Sciatic nerve (tissue), 2 donors: ENCODE results near the gene AMOTL1. TPM values are rescaled to one million over a fixed set of nuclear protein-coding genes. Genes with fewer than 3 reads are reported as not detected.
"Not testable (repeated sequence)": the region's sequence is repeated elsewhere in the genome, so short reads cannot be mapped to it uniquely, and the experiment has no call there.

Experiments used
- ATAC-seq: fragments of 200-7000 bp; cut with Tn5 transposase; one replicate; pipeline ENCODE4 v1.9.1; 2020; ENCODE audit warnings: mild to moderate bottlenecking, moderate library complexity
- DNase-seq: peaks from one replicate; pipeline ENCODE4 v3.0.0-alpha.2; 2020; ENCODE audit warnings: low spot score
- intact Hi-C: fragments of 100-400 bp; cut with DNase I; formaldehyde crosslinking; loops from one replicate; pipeline ENCODE4 v1.14.2; 2022
- total RNA-seq: library from RNA; stranded (reverse); fragmentation: NEBNext Ultra II Directional; extraction: Animal tissue kit (Norgen Biotek cat#: 25700); gene quantifications from one replicate; pipeline ENCODE4 v1.2.1, GENCODE V29; 2021
- donor health status: DM: no; HTN: no; CAD: no.
- donor health status: DM: no; HTN: no; CAD: no.

Gene AMOTL1
- total RNA-seq, 1 donor from 2014 or later, result 75.6 TPM

- DNase-seq, result no peak
- ATAC-seq, result no peak
- intact Hi-C loops, result no loop called here
These were observed 19.6 kb downstream of the AMOTL1 start for GRCh38 chr11:94787801-94788200.

GRCh38 chr11:94788396-94788795 lies 20.2 kb downstream of the AMOTL1 start:
- no peak for ATAC-seq
- DNase-seq, result no peak
- intact Hi-C loops, result no loop called here

GRCh38 chr11:94790197-94790596 lies 22.0 kb downstream of the AMOTL1 start:
- intact Hi-C loops, result no loop called here
- ATAC-seq (no peak), DNase-seq (no peak)

GRCh38 chr11:94790661-94791180 lies 22.6 kb downstream of the AMOTL1 start:
- intact Hi-C loops, result no loop called here
- DNase-seq, result no peak
- ATAC-seq, result no peak

DNA sequence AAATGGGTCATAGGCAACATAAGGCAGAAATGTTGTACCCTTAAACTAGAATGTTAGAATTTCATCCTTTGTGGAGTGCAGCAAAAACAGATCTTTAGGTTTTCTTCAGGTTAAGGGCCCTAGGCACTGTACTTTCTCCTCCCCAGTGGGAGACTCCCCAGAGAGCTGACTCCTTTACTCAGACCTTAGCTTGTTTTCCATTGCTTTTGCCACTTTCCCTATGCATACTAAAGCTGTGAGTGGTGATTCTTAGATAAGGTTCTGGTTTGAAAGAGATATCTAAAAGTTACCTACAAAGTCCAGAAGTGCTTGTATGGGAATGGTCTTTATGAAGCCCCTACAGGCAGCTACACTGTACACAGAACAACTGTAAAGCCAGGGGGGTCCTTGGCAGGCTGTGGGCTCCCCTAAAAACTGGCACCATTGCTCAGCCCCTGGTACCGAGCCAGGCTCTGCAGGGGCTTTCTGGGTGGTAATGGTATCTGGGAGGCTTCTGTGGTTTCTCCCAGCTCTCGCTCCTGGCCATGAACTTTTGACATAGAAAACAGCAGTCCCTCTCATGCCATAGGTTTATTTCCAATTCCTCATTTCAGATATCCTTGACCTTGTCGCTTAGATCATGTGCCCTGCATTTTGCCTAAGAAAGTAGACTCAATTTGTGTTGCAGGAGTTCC lies 23.2 kb downstream of the AMOTL1 start:
- DNase-seq, result no peak
- intact Hi-C loops, result no loop called here
- no peak for ATAC-seq

- DNase-seq, ATAC-seq, intact Hi-C loops: not testable (repeated sequence)
These were observed 23.8 kb downstream of the AMOTL1 start for GRCh38 chr11:94791942-94792341.

DNA sequence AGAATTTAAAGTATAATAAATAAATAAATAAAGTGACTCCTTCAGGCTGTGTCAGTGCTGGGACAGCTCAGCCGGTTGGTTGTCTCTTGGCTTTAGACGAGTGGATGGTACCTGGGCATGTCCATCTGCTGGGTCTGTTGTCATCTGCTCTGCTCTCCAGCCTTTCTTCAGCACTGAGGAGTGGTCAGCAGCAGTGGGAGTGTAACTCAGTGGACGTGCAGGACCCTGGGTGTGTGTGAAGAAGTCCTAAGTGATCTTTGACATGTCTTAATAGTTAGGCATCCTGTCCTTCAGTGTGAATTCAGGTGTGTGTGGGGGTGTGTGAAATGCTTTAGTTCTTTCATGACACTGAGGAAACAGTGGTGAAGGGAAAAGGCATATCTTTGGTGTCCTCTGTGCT lies 24.3 kb downstream of the AMOTL1 start:
- DNase-seq, result no peak
- intact Hi-C loops, result no loop called here
- ATAC-seq, result no peak

- ATAC-seq (no peak), DNase-seq (no peak)
- intact Hi-C loops, result no loop called here
These were observed 24.8 kb downstream of the AMOTL1 start for GRCh38 chr11:94793002-94793401.

DNA sequence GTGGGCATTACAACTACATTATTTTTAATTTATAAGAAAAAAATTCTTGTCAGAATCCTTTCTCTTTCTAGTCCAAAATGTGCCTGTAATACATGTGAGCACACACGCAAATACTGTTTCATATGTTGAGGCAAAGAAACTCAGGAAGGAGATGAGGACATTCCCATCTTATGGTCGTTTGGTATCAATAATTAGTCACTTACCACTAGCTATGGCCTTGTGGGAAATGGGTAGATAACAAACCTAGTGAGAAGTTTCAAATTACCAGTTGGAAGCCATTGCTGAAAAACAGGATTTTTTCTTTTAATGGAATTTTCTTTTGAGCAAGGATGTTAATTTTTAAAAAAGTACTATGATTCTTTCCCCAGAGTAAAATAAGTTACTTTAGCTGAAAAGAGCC lies 25.7 kb downstream of the AMOTL1 start:
- DNase-seq, result no peak
- intact Hi-C loops, result no loop called here
- no peak for ATAC-seq

GRCh38 chr11:94794287-94795168 lies 26.4 kb downstream of the AMOTL1 start:
- ATAC-seq, result peak; percentile 83
- DNase-seq, result peak; percentile 68
- intact Hi-C loops, result no loop called here

DNA sequence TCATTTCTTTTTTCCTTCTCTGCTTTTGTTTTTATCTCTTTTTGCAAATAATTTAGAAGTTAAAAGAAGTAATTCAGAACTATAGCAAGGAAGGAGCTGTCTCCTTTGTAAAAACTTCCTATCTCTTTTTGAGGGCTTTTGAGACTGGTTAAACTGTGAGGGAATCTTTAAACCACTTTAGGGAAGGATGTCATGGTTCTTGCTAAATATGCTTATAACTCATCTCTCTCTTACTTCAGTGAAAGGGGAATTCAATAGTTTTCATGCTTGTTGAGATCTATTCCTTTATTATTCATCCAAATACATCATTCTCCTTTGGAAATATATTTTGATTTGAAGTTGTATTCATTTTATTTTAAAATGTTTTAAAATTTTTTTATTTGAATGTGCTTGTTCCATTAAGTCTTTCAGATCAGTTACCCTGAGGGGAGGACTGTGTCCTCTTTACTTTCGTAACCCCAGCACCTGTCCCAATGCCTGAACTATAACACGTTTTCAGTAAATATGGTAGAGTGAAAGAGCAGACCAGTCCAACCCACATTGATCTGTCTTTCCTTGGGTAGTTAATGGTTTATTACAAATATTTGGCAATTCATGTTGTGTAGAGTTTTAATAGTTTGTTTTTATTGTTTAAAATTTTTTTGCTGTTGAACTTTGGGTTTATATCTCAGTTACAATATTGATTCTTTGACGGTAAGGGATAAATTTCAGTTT lies 27.5 kb downstream of the AMOTL1 start:
- intact Hi-C loops, result no loop called here
- no peak for ATAC-seq
- no peak for DNase-seq

- intact Hi-C loops, result no loop called here
- DNase-seq (no peak), ATAC-seq (no peak)
These were observed 28.0 kb downstream of the AMOTL1 start for GRCh38 chr11:94796190-94796580.

GRCh38 chr11:94796863-94797262 lies 28.7 kb downstream of the AMOTL1 start:
- intact Hi-C loops, result no loop called here
- DNase-seq, result no peak
- ATAC-seq, result no peak

DNA sequence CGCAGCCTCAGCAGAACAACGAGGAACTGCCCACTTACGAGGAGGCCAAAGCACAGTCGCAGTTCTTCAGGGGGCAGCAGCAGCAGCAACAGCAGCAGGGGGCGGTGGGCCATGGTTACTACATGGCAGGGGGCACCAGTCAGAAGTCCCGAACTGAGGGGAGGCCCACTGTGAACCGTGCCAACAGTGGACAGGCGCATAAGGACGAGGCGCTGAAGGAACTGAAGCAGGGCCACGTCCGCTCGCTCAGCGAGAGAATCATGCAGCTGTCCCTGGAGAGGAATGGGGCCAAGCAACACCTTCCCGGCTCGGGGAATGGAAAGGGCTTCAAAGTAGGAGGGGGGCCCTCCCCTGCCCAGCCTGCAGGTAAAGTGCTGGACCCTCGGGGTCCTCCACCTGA lies 31.6 kb downstream of the AMOTL1 start:
- intact Hi-C loops, result no loop called here
- DNase-seq (no peak), ATAC-seq (no peak)

DNA sequence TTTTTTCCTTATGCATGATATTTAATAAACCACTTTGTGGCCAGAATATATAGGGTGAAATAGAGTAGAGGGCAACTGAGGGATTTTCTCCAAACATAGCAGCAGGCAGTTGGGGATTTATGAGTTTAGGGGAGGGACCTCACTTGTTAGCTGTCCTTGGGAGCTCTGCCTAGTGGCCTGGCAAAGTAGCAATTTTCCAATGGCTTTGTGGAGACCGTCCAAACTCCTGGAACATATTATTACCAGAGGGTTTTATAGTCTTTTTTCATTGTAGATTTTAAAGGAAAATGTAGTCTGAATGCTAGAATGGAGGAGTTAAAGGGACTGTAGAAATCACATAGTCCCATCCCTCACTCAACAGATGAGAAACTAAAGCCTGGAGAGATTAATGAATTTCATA lies 32.3 kb downstream of the AMOTL1 start:
- ATAC-seq (peak; percentile 86), DNase-seq (peak; percentile 77)

DNA sequence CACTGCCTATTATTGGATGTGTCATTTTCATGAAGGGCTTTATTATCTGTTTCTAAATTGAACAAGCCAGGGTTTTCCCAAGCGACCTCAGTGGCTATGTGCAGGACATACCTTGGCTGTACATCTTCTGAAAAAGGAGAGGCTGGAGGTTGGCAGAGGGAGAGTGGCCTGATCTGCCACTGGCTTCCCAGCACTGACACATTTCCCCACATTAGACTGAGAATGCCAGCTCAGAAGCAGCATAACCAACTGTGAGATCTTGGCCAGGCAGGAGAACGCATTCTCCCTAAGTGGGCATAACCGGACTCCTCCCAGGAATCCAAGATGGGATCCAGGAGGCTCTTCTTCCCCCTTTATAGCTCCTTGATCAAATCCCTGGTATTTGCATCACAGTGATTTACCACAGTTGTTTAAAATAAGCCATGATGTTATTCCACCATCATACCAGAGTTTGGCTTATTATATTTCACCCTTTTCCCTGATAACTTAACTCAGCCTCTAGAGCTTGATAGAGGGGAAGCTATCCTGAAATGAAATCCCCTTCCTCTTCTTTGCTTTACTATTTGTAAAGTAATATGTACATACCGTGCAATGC lies 33.8 kb downstream of the AMOTL1 start:
- ATAC-seq, result no peak
- intact Hi-C loops, result no loop called here
- DNase-seq, result no peak

More for the DNA sequence above, 32.3 kb downstream of the AMOTL1 start:
- intact Hi-C loops, result no loop called here

- ATAC-seq, result peak; percentile 42
- intact Hi-C loops, result no loop called here
- no peak for DNase-seq
These were observed 34.3 kb downstream of the AMOTL1 start for GRCh38 chr11:94802501-94802900.

DNA sequence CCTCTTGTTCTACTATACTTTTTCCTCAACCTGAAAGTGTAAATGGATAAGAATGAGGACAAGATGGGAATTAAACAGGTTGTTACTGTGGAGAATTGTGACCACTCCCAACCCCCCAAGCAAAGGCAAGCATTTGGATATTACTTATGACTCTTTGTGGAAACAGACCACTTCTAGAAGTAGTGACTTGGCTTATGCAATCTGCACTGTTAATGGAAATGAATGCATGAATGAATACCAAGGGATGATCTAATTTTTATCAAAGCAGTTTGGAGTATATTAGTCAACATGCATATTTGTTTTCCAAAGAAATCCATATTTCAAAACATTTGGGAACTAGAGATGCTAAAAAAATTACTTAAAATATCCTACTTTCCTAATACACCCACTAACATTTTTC lies 35.3 kb downstream of the AMOTL1 start:
- intact Hi-C loops, result no loop called here
- DNase-seq, result no peak
- no peak for ATAC-seq

GRCh38 chr11:94804874-94805273 lies 36.7 kb downstream of the AMOTL1 start:
- intact Hi-C loops, result no loop called here
- ATAC-seq (no peak), DNase-seq (no peak)
